HG02870 (cell line): Measurements from ENCODE around the gene TAF9B.
A peak's percentile ranks its signal among the peaks of the same experiment; 100 is the strongest.
"Not testable (repeated sequence)": the region's sequence is repeated elsewhere in the genome, so short reads cannot be mapped to it uniquely, and the experiment has no call there.

Source experiments
- ATAC-seq: cut with Tn5 transposase; IDR thresholded peaks from one replicate; pipeline ENCODE4 v1.9.1; 2021; ENCODE audit warnings: mild to moderate bottlenecking, moderate library complexity; ENCODE audit not compliant: unreplicated experiment

The TAF9B gene

DNA sequence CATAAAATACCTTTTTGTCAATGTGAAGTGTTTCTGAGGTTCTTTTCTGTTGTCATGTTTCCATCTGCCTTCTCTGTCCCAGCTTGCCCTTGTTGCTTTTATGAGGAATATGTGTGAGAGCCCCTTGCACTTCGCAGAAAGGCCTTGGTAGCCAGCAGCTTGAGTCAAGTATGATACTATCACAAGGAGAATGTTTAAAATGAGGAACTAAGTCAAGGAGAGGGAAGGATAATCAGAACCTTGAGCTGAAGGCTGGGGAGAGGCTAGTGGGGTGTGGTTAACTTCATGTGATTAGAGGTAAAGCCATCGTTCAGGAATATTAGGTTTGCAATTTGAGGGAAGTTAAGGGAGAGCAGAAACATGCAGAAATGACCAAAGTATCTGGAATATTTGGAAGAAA lies 22.7 kb downstream of the TAF9B start:
- ATAC-seq, result no peak

DNA sequence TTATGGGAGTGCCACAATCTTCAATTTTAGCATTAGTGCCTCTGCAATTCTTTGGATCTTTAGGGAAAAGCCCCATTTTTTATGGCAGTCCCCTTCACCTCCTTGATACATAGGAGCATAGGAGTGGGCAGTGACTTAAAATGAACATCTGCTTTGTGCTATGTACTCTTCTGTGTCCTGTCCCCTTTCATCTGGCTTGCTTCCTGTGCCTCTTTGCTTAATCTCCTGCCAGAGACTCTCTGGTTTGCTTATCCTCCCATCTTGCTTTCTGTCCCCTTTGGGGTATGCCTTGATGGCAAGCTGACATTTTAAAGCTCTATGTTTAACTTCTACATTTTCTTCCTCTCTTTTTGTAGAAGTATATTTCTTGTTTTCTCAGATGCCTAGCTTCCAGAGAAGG lies 23.1 kb downstream of the TAF9B start:
- no peak for ATAC-seq

DNA sequence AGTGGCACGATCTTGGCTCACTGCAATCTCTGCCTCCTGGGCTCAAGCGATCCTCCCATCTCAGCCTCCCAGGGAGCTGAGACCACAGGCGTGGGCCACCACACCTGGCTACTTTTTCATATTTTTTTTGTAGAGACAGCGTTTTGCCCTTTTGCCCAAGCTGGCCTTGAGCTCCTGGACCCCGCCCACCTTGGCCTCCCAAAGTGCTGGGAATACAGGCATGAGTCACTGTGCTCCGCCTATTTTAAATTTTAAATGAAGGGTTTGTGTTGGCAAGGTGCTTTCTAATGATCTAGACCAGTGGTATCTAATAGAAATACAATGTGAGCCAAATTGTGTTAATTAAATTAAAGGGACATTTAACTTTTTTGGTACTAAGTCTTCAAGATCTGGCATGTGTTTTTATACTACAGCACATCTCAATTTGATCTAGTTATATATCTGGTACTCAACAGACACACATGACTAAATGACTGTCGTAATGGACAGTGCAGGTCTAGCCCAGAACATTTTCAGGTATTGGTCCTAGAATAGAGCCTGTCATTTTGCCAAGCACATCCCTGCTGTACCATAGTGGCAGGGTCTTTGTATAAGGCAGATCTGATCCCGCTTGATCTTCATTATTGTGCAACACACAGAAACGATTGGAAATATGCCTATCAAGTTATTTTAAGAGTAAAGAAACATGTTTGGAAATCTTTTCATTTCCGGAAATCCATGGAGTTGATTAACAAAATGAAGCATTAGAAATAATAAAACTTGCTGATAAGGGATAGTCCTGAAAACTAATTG lies 28.1 kb downstream of the TAF9B start:
- no peak for ATAC-seq

DNA sequence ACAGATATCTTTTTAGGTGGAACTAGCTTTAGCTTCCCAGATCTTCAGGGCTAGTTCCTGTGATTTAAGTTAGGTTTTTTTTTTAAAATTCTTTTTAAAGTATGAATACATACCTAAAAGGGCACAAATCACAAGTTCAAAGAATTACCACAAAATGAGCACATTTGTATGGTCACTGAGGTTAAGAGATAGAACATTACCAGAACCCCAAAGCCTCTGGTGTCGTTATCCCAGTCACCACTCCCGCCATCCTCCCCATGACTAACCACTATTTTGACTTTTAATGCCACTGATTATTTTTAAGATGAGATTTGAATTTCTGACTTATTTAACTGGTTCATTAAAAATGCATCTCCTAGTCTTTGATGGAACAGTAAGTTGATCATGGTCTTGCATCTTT lies 30.0 kb downstream of the TAF9B start:
- no peak for ATAC-seq

DNA sequence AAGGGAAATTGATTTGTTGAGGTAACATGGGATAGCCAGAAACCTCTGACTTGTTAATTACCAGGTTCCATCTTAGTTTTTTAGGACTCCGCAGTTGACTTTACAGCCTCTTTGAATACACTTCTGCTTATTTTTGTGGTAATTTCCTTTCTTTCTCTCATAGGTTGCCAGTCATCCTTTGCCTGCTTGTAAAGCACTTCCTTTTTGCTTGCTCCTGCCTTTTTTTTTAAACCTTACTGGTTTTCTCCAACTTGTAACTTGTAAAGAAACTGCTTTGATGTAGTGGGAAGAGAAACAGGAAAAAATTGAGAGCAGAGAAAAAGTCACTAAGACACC lies 32.8 kb downstream of the TAF9B start:
- no peak for ATAC-seq

DNA sequence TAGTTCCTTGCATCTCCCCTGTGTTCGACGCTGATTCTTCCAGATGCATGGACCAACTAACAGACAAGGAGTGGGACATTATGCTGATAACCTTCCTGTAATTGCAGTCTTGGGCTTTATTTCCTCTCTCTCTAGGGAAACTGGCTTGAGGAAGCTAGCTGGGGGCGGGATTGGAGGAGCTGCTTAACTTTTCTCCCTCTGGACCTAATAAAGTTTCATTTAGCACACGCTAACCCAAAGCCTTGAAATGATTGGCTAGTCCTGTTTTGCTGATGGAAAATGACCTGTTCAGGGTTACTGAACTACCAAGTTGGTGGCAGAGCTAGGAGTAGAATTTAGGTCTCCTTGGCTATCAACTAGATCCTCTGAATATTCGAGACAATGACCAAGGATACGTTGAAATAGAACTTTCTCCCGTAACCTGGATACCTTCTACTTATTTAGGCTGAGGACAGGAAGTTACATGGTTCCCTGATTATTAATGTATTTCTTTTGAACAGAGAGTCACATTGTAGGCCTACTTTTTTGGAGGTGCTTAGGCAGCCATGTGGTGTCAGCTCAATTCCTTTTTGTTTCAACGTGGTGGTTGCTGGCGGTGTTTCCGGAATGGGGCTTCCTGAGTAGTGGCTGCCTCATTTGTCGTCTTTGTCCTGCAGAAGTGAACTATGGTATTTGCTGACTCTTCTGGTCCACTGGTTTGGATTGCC lies 33.4 kb downstream of the TAF9B start:
- ATAC-seq, result no peak

DNA sequence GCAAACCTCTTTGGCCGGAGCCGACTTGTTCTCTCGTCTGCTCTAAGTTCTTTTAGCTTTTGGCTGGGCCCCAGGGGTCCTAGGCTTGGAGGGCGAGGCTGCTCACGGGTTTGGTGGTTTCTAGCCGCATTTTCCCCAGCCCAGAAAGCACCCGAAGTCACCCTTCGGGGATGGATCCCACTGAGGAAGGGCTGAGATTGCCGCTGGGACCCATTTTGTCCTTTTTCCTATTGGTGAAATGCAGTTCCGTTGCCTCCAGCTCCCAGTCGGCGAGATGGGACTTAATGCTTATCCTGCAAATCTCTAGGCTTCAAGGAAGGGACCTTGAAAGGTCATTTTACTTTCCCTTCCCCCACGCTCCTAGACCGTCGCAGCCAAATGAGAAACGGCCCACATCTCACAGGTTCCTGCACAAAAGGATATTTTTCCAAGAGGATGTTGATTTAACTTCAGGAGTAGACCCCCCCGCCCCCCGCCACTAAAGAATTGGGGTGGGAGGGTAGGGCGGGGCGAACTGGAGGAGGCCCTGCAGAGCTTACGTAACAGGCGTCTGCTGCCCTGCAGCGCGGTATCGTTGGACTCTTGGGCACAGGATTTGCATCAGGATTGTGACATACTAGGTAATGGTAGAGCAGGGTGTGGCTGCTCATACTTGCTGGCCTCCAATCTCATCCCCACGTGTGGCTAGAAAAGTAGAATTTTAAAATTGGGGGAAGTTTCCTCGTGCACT lies 34.8 kb downstream of the TAF9B start:
- ATAC-seq, result peak; percentile 24

DNA sequence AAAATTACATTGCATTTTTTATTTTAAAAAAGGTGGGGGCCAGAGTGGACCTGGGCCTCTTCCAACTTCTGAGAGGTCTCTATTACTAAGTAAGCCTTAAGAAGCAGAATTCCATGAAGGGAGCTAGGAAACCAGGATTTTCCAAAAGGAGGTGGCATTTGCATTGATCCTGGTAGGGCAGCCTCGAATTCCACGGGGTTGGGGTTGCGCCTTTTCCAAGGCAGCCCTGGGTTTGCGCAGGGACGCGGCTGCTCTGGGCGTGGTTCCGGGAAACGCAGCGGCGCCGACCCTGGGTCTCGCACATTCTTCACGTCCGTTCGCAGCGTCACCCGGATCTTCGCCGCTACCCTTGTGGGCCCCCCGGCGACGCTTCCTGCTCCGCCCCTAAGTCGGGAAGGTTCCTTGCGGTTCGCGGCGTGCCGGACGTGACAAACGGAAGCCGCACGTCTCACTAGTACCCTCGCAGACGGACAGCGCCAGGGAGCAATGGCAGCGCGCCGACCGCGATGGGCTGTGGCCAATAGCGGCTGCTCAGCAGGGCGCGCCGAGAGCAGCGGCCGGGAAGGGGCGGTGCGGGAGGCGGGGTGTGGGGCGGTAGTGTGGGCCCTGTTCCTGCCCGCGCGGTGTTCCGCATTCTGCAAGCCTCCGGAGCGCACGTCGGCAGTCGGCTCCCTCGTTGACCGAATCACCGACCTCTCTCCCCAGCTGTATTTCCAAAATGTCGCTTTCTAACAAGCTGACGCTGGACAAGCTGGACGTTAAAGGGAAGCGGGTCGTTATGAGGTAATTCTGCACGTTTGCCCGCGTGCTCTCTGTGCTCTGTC lies 35.6 kb downstream of the TAF9B start, which contains the start of gene PGK1:
Gene PGK1, plus strand, starts transcription at position 626 of the 824 bp plus-strand sequence. Its CDS starts 93 bp downstream, at position 719.
- ATAC-seq, result peak; percentile 94

DNA sequence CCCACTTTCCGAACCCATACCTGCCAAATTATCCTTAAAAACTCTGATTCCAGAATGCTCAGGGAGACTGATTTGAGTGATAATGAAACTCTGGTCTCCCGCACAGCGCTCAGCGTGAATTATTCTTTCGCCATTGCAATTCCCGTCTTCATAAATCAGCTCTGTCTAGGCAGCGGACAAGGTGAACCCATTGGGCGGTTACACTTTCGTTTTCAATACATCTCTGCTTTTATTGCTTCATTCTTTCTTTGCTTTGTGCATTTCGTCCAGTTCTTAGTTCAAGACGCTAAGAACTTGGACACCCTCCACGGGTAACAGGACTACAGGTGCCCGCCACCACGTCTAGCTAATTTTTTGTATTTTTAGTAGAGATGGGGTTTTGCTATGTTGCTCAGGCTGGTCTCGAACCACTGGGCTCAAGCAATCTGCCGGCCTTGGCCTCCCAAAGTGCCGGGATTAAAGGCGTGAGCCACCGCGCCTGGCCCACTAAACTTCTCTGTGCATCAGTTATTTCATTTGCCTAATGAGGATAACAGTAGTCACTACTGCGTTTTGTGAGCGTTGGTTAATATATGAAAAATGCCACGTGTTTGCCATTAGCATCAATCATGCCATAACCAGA lies 36.3 kb downstream of the TAF9B start:
- ATAC-seq, result no peak

DNA sequence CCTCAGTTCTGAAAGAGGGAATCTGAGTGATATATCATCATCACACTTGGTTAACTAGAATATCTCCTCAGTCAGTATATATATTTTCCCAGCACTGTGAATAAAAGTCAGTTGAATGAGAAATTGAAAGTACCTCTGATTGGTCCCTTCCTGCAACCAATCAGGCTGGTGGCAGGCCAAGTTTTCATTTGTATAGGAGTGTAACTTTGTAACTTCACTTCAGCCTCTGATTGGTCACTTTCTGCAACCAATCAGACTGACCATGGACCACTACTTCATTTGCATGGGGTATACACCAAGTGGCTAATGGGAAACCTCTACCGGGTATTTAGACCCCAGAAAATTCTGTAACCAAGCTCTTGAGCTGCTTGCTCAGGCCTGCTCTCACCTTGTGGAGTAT lies 37.4 kb downstream of the TAF9B start:
- no peak for ATAC-seq

DNA sequence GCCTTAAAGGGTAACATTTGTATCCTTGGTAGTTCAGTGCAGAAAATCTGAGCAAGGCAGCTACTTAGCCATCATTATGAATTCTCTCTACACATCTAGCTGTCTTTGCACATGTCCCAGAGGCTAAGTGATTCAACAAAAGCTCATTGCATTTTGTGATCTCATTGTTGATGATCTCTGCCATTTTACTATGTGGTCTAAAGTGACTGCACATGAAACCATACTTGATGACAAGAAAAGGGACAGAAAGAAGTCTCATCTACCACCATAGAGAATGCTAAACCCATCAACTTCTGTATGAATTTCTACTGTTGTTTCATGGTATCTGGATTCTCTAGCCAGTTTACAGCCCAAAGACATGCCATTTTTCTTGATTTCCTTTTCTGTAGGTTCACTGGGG lies 41.3 kb downstream of the TAF9B start:
- no peak for ATAC-seq

DNA sequence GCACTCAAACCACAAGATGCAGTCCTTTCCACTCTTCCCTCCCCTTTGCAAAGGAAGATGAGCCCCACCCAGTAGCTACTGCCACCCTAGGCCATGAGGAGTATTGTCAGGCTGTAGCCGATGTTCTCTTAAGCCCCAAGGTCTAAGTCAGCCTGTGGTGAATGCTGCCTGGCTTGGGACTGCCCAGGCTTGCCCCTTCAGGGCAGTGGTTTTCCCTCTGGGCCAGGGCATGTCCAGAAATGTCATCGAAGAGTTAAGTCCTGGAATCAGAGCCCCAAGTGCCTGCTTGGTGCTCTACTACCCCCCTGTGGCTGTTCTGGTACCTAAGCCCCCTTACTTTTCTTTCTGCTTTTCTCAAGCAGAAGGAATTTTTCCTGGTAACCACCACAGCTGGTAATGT lies 47.2 kb downstream of the TAF9B start:
- ATAC-seq, result peak; percentile 93

DNA sequence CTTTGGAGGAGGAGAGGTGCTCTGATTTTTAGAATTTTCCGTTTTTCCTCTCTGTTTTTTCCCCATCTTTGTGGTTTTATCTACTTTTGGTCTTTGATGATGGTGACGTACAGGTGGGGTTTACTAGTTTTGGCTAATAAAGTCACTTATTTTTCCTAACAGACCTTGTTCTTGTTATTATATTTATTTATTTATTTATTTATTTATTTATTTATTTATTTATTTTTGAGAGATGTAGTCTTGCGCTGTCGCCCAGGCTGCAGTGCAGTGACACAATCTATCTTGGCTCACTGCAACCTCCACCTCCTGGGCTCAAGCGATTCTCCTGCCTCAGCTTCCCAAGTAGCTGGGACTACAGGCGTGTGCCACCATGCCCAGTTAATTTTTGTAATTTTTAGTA lies 58.0 kb downstream of the TAF9B start:
- ATAC-seq, result not testable (repeated sequence)
